Lung microvascular endothelial cell (primary cell): ENCODE results near the gene COL24A1. TPM values are rescaled to one million over a fixed set of nuclear protein-coding genes. Genes with fewer than 3 reads are reported as not detected.
"Not testable (repeated sequence)": the region's sequence is repeated elsewhere in the genome, so short reads cannot be mapped to it uniquely, and the experiment has no call there.

Experiments
- DNase-seq, 2 donors: peaks; one replicate each; pipeline versions ENCODE4 v3.0.0 to v3.0.0-alpha.2; 2010; ENCODE audit warnings: low read depth in 2 of 2
- total RNA-seq: library from RNA; depleted of rRNA; stranded (reverse); fragments of >200 nt; gene quantifications from 2 replicates; pipeline ENCODE4 v1.2.1, GENCODE V29; 2014

Gene COL24A1
- total RNA-seq, 1 donor from 2014 or later = not detected

DNA sequence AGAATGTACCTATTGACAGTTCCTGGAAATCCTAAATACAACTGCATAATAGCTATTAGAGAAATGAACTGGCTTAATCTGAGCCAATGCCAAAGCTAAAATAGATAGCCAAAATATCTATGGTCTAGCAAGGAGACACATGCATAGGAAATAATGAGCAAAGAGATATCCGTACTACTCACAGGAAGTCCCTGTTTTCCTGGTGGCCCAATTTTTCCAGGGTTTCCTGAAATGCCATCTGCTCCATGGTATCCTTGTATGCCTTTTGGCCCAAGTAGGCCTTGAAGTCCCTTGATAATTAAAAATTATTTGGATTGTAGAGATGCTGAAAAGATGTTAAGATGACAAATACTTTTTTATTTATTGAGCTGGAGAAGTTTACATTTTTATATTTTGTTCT lies 340.0 kb downstream of the COL24A1 start:
- DNase-seq = peak in 1 of 2 donors; percentile 10

DNA sequence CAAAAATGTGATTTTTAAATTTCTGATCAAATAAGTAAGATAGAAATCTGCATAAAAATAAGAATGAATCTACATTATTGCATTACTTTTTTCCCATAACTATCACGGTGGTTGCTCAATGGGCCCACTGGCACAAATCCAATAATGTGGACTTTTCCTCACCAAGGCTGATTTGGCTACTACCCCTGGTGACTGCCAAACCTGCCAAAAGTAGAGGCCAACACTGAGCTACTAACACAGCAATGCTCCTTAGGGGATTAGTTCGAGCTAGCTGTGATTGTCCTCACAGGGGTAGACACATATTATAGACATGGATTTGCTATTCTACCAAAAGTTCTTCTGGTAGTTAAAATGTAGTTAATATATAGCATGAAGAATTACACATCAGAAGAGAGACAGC lies 340.7 kb downstream of the COL24A1 start:
- DNase-seq = no peak

- no peak for DNase-seq
Measured at GRCh38 chr1:85806236-85806965, 350.2 kb downstream of the COL24A1 start.

GRCh38 chr1:85801520-85801919 lies 355.1 kb downstream of the COL24A1 start:
- DNase-seq = peak in 1 of 2 donors; percentile 7

GRCh38 chr1:85799737-85800136 lies 356.8 kb downstream of the COL24A1 start:
- DNase-seq = no peak

GRCh38 chr1:85798419-85798818 lies 358.2 kb downstream of the COL24A1 start:
- no peak for DNase-seq

DNA sequence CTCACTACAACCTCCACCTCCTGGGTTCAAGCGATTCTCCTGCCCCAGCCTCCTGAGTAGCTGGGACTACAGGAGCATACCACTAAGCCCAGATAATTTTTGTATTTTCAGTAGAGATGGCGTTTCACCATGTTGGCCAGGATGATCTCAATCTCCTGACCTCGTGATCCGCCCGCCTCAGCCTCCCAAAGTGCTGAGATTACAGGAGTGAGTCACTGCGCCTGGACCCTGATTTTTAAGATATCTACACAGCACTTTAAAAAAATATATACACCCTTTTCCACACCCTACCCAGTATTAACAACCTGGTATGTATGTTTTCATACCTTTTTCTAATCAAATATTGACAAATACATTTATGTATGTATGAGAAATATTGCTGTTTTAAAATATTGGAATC lies 379.6 kb downstream of the COL24A1 start:
- DNase-seq = not testable (repeated sequence)

DNA sequence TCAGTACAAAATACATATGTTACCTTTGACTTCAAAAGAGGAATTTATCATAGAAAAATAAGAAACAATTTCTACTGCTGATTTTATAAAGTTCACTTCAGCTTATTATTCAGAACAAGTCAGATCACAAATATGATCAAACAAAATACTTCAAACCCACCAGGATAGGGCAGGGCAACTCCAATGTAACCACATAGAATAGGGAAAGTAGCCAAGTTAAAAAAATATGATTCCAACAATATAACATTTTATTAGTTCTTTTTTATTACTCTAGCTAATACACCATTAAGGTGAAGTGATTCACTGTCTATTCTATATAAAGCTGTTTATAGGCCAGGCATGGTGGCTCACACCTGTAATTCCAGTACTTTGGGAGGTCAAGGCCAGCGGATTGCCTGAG lies 393.8 kb downstream of the COL24A1 start:
- no peak for DNase-seq

GRCh38 chr1:85756864-85757263 lies 399.7 kb downstream of the COL24A1 start:
- DNase-seq = no peak

DNA sequence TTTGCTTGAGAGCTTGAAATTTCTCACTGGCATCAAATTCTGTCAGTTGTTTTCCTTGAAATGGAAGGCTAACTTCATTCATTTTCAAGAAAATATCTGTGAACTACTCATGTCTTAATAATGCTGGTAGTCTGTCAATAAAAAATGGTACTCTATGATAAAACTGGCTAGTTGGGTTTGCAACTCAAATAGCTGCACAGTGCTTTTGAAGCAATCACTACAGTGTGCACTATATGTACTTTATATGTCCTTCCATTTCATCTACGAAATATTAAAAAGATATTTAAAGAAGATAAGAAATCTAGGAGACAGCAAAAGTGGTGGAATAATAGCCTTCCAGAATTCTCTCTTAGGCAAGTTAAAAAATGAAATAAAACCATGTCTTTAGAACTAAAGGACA lies 408.5 kb downstream of the COL24A1 start:
- DNase-seq = no peak

DNA sequence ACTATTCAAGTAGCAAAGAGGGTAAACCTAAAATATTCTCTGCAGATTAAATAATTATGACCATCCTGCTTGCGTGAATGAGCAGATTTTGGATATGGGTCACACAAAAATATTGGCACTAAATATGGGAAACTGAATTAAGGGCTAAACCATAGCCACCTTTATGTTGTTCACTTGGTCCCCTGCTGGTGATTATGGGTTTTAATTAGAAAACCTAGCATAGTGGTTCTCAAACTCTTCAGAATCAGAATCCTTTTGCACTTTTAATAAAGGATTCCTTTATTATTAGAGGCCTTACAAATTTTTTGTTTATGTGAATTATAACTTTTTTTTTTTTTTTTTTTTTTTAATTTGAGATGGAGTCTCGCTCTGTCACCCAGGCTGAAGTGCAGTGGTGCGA lies 409.8 kb downstream of the COL24A1 start:
- no peak for DNase-seq

DNA sequence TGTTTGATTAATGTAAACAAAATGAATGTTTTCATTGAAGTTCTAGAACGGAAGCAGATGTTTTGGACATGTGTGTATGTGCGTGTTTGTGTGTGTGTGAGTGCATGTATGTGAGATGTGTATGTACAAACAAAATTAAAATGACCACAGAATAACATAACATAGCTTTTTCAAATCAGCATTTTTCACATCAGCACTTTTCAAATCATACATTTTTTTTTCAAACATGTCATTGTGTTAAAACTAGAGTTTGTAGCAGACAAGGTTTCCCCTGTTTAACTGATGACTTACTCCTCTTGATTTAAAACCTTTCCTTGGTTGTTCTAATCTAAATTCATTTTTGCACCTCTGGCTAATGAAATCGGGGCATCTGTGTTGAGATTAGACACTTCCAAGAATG lies 412.8 kb downstream of the COL24A1 start:
- no peak for DNase-seq

DNA sequence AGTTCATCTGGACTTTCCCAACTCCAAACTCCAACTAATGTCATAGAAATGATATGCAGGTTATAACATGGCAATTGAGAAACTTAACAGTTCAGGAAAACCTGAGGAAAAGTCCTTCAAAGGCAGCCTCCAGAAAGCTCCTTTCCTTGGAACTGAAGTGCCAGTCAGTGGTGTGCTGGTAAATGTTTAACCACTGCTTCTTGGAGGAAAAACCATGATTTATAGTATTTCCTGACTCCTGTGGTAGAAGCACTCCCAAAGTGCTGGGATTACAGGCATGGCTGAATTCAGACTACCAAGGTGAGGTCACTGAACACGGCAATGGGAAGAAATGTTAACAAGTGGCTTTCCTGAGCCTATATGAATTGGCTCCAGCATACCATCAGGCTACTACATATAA lies 421.6 kb downstream of the COL24A1 start:
- DNase-seq = no peak

GRCh38 chr1:85718678-85719340 lies 437.8 kb downstream of the COL24A1 start:
- no peak for DNase-seq

DNA sequence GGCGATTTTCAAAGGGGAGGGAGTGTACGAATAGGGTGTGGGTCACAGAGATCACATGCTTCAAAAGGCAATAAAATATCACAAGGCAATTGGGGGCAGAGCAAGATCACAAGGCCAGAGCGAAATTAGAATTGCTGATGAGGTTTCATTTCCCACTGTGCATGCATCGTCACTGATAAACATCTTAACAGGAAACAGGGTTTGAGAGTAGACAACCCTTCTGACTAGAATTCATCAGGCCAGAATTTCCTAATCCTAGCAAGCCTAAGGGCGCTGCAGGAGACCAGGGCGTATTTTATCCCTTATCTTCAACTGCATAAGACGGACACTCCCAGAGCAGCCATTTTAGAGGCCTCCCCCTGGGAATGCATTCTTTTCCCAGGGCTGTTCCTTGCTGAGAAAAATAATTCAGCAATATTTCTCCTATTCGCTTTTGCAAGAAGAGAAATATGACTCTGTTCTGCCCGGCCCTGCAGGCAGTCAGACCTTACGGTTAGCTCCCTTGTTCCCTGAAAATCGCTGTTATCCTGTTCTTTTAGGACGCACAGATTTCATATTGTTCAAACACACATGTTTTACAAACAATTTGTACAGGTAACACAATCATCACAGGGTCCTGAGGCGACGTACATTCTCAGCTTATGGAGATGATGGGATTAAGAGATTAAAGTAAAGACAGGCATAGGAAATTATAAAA lies 442.0 kb downstream of the COL24A1 start:
- not testable (repeated sequence) for DNase-seq

DNA sequence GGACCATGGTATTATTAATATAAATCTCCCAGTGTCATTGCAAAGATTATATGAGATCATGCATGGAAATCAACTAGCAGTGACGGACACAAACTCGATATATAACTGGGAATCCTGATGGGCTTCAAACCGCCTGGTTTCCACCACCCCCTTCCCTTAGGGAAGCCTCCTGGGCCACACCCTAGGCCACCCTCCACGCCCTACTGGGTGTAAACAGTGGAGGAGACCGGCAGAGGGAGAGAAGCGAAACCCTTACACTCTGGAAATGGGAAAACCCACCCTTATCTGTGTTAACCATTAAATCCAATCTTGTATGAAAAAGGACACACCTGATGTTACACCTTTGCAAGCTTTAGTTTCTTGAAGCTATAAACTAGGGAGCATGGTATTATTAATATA lies 447.7 kb downstream of the COL24A1 start:
- no peak for DNase-seq

DNA sequence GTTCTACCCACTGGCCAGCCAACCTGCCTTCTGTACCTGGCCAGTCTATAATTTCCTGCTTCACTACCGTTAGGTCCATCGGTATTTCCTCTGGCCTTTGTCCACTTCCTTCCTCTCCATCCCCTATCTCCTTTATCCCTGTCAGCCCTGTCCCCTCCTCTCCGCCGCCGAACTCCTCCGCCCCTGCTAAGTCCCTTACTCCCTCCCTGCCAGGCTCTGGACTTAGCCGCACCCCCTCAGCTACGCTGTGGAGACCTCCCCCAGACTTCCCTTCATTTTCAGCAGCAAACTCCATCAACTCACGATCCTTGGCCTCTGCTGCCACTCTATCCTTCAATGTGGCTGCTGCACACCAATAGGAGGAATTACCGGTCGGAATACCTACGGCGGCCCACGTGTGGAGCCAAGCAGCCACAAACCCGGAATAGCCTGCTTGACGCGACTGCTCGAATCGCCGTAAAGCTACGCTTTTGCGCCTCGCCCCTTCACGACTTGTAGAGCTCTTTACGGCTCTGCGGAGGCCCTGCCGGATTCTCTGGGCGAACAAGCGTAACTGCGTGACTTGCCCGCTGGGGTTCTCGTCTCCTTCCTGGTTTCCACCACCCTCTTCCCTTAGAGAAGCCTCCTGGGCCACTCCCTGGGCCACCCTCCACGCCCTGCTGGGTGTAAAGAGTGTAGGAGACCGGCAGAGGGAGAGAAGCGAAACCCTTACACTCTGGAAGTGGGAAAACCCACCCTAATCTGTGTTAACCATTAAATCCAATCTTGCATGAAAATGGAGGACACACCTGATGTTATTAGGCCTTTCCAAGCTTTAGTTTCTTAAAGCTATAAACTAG lies 448.4 kb downstream of the COL24A1 start, which contains the start of gene ZNHIT6:
Gene ZNHIT6, minus strand, starts transcription at position 444 of the 839 bp plus-strand sequence. Its CDS starts 149 bp downstream, at position 295.
- DNase-seq = peak; percentile 96 to 97

DNA sequence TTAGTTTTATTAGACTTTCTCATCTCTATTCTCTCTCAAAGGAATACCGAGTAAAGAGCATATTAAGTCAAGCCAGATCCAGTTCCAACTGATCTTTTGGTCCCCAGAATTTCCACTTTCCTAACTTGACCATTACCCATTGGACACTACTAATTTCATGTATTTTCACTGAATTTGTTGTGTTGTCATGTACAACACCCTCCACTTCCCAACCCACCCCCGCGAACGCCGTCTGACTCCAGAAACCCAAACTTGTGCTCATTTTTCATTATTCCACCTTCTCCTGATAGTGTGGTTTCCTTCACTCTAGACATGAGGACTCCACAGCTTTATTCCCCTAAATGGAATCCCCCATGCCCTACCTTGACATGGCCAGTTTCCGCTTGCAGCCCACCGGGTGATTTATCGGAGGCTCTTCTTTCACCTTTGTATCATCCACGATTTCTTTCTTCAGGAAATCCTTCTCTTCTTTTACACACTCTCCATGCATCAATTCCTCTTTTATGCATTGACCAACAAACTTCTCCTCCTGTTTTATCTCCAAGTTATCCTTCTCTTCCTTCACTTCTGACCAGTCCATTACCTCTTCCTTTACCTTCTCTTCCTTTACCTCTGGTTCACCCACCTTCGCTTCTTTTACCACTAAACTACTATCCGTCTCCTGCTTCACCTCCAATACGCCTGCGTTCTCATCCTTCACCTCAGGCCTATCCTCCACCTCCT lies 449.1 kb downstream of the COL24A1 start:
- DNase-seq = peak; percentile 4 to 8

- no peak for DNase-seq
Measured at GRCh38 chr1:85705940-85706339, 450.6 kb downstream of the COL24A1 start.

DNA sequence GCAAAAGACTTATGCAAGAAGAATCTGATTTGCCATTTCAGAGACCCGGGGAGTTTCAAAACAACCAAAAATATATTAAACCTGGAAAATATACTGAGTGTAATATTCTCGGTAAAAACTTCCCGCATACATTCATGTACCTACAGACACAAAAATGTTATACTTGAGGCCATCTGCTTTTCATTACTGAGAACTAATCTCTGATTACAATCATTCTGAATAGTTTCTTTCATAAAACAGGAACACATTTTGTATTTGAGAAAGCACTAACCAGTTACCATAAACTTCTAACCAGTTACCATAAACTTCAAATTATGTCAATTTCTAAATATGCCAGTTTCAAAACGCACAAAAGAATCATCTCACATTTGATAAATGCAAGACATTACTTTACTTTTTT lies 456.1 kb downstream of the COL24A1 start:
- no peak for DNase-seq

- no peak for DNase-seq
Measured at GRCh38 chr1:85697895-85698294, 458.7 kb downstream of the COL24A1 start.
